ENCODE data around the gene B9D1. TPM values are rescaled to one million over a fixed set of nuclear protein-coding genes. Genes with fewer than 3 reads are reported as not detected.

Gene B9D1
- total RNA-seq, 1 experiment from 2014 or later = 11.5 TPM

DNA sequence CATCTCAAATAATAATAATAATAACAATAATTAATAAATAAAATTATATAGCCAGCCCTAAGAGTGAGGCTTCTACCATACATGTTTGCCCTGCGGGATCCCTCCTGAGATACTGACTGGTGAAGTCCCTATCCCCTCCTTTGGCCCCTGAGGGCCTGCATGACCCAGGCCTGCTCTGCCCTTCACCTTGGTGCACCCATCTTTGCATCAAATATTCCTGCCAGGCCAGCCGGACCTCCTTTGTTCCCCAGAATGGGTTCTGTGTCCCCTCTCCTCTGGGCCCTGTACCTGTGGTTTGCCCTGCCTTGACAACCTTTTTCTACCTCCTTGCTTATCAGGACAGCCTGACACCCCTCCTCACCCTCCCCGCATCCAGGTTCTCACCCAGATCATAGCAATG, 46.5 kb upstream of the B9D1 start:
- H3K4me1 ChIP-seq = no peaks in the 10 kb centered on the region
- no peaks in the 10 kb centered on the region for H3K36me3 ChIP-seq (ENCODE audit: control insufficient read depth, insufficient read depth, low read length)
- Mint-ChIP-seq H3K4me3 (ENCODE audit: unreplicated experiment) (no peak overlapping the region), H3K27ac (ENCODE audit: unreplicated experiment) (no peak overlapping the region), H3K27me3 (ENCODE audit: insufficient read depth, unreplicated experiment) (no peaks in the 10 kb centered on the region), H3K36me3 (ENCODE audit: insufficient read depth, unreplicated experiment) (no peaks in the 10 kb centered on the region), H3K4me1 (ENCODE audit: low read depth, unreplicated experiment) (peaks cover 6% of the 10 kb centered on the region), H3K9me3 (ENCODE audit: unreplicated experiment) (no peaks in the 10 kb centered on the region)
- BruUV-seq (replicated peaks) = no TSS peak
- no peaks in the 10 kb centered on the region for H3K9me3 ChIP-seq
- intact Hi-C loops (cut with micrococcal nuclease; ENCODE audit: unreplicated experiment) = loop anchor here (5.0 kb wide), 1 partner anchor 38 kb away; no protein-coding TSS in a partner anchor
- TF ChIP-seq CTCF (IDR thresholded peaks at IDR 0.05; ENCODE audit: insufficient read depth in 1 of 2, low read depth in 1 of 2, low read length in 1 of 2, severe bottlenecking in 1 of 2, unreplicated experiment in 1 of 2) = no peak
- ChIA-PET CTCF (no interaction called here), POLR2A (no interaction called here)
- DNase-seq = peak in 1 of 2 experiments; percentile 9
- no peak overlapping the region for H3K4me3 ChIP-seq (ENCODE audit: low read depth, low read length)
- H3K27me3 ChIP-seq (replicated peaks; ENCODE audit: control insufficient read depth, insufficient read depth, low read length) = no peaks in the 10 kb centered on the region

- H3K4me3 ChIP-seq (ENCODE audit: low read depth, low read length) = no peak overlapping the region
- H3K27me3 Mint-ChIP-seq (ENCODE audit: insufficient read depth, unreplicated experiment) = peaks cover 3% of the 10 kb centered on the region
- no peak overlapping the region for H3K27ac Mint-ChIP-seq (ENCODE audit: unreplicated experiment)
- intact Hi-C loops (cut with micrococcal nuclease; ENCODE audit: unreplicated experiment) = loop anchor here (5.0 kb wide), 1 partner anchor 39 kb away; no protein-coding TSS in a partner anchor
- CTCF ChIA-PET = no interaction called here
- H3K36me3 ChIP-seq (ENCODE audit: control insufficient read depth, insufficient read depth, low read length) = no peaks in the 10 kb centered on the region
- no peak overlapping the region for H3K4me3 Mint-ChIP-seq (ENCODE audit: unreplicated experiment)
- TF ChIP-seq CTCF (IDR thresholded peaks at IDR 0.05; ENCODE audit: insufficient read depth in 1 of 2, low read depth in 1 of 2, low read length in 1 of 2, severe bottlenecking in 1 of 2, unreplicated experiment in 1 of 2) = no peak
- no peaks in the 10 kb centered on the region for H3K9me3 Mint-ChIP-seq (ENCODE audit: unreplicated experiment)
- no TSS peak for BruUV-seq (replicated peaks)
- POLR2A ChIA-PET = no interaction called here
- no peaks in the 10 kb centered on the region for H3K27me3 ChIP-seq (replicated peaks; ENCODE audit: control insufficient read depth, insufficient read depth, low read length)
- H3K9me3 ChIP-seq = no peaks in the 10 kb centered on the region
- DNase-seq = no peak
- peaks cover 6% of the 10 kb centered on the region for H3K4me1 Mint-ChIP-seq (ENCODE audit: low read depth, unreplicated experiment)
- no peaks in the 10 kb centered on the region for H3K36me3 Mint-ChIP-seq (ENCODE audit: insufficient read depth, unreplicated experiment)
- H3K4me1 ChIP-seq = no peaks in the 10 kb centered on the region
These were observed 45.8 kb upstream of the B9D1 start for GRCh38 chr17:19408346-19408710.

DNA sequence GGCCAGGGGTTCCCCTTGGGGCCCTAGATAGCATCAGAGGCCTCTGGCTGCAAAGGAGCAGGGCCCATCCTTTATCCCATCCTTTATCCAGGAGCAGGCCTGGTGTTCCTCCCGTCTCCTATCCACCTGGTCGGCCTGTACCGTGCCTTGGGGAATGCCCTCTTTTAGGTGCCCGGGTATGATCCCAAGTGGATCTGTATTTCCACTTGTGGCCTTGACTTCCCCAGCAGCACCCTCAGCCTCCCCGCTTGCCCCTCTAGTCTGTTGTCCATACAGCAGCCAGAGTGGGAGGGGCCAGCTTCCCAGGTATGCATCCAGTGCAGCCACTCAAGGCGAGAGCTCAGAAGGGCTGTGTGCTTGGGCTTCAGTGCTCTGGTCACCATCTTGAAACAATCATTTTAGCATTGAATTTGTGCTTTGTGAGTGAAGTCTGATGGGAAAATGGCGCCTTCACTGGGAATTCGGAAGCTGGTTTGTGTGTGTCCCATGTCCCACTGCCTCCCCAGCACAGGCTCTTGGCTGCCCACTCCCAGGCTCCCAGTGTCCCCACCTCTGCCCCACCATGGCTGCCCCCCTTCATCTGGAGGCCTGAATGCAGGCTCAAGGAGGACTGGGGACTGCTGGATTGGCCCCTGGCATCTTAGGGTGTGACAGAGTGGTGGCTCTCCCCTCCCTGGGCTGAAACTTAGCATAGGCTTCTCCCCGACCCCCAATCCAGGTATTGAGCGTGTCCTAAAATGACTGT, 45.2 kb upstream of the B9D1 start:
- Mint-ChIP-seq H3K36me3 (ENCODE audit: insufficient read depth, unreplicated experiment) (no peaks in the 10 kb centered on the region), H3K27ac (ENCODE audit: unreplicated experiment) (no peak overlapping the region), H3K4me1 (ENCODE audit: low read depth, unreplicated experiment) (peaks cover 6% of the 10 kb centered on the region), H3K9me3 (ENCODE audit: unreplicated experiment) (no peaks in the 10 kb centered on the region), H3K4me3 (ENCODE audit: unreplicated experiment) (no peak overlapping the region), H3K27me3 (ENCODE audit: insufficient read depth, unreplicated experiment) (peaks cover 3% of the 10 kb centered on the region)
- H3K4me1 ChIP-seq = no peaks in the 10 kb centered on the region
- CTCF ChIA-PET = no interaction called here
- H3K4me3 ChIP-seq (ENCODE audit: low read depth, low read length) = no peak overlapping the region
- peak in 1 of 2 experiments; percentile 26 for DNase-seq
- POLR2A ChIA-PET = no interaction called here
- no peaks in the 10 kb centered on the region for H3K9me3 ChIP-seq
- BruUV-seq (replicated peaks) = no TSS peak
- TF ChIP-seq CTCF (IDR thresholded peaks at IDR 0.05; ENCODE audit: insufficient read depth in 1 of 2, low read depth in 1 of 2, low read length in 1 of 2, severe bottlenecking in 1 of 2, unreplicated experiment in 1 of 2) = no peak
- intact Hi-C loops (cut with micrococcal nuclease; ENCODE audit: unreplicated experiment) = loop anchor here (5.0 kb wide), 1 partner anchor 40 kb away; no protein-coding TSS in a partner anchor
- no peaks in the 10 kb centered on the region for H3K27me3 ChIP-seq (replicated peaks; ENCODE audit: control insufficient read depth, insufficient read depth, low read length)
- no peaks in the 10 kb centered on the region for H3K36me3 ChIP-seq (ENCODE audit: control insufficient read depth, insufficient read depth, low read length)

Measured in Caco-2 (cell line).